Choroid plexus epithelial cell (primary cell): ENCODE results near the gene RUNX3.

Experiments used
- DNase-seq: peaks from one replicate; pipeline ENCODE4 v3.0.0-alpha.2; 2010; ENCODE audit warnings: low read depth
- H3K4me3 ChIP-seq: 2 replicates; pipeline ENCODE4 v1.5.1; 2011; ENCODE audit warnings: low read depth, mild to moderate bottlenecking, control low read depth, low read length, moderate library complexity
- TF ChIP-seq, protein P1 (sequence below): conservative IDR thresholded peaks from 2 replicates; pipeline ENCODE4 v1.5.1; 2011; ENCODE audit warnings: low read depth, mild to moderate bottlenecking, control low read depth, inconsistent platforms, low read length, moderate library complexity

RUNX3 gene

GRCh38 chr1:24921412-24921811 is 8.7 kb downstream of the RUNX3 start:
- DNase-seq, result no peak
- H3K4me3 ChIP-seq, result no peak overlapping the region
- TF ChIP-seq, protein P1, sequence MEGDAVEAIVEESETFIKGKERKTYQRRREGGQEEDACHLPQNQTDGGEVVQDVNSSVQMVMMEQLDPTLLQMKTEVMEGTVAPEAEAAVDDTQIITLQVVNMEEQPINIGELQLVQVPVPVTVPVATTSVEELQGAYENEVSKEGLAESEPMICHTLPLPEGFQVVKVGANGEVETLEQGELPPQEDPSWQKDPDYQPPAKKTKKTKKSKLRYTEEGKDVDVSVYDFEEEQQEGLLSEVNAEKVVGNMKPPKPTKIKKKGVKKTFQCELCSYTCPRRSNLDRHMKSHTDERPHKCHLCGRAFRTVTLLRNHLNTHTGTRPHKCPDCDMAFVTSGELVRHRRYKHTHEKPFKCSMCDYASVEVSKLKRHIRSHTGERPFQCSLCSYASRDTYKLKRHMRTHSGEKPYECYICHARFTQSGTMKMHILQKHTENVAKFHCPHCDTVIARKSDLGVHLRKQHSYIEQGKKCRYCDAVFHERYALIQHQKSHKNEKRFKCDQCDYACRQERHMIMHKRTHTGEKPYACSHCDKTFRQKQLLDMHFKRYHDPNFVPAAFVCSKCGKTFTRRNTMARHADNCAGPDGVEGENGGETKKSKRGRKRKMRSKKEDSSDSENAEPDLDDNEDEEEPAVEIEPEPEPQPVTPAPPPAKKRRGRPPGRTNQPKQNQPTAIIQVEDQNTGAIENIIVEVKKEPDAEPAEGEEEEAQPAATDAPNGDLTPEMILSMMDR, result no peak

- TF ChIP-seq, protein P1, result no peak
- no peak for DNase-seq
- no peak overlapping the region for H3K4me3 ChIP-seq
Observed at GRCh38 chr1:24920533-24920925, 9.5 kb downstream of the RUNX3 start.

- no peak overlapping the region for H3K4me3 ChIP-seq
- DNase-seq, result no peak
- TF ChIP-seq, protein P1, result no peak
Observed at GRCh38 chr1:24919791-24920532, 10.1 kb downstream of the RUNX3 start.

- H3K4me3 ChIP-seq, result no peak overlapping the region
- no peak for DNase-seq
- TF ChIP-seq, protein P1, result no peak
Observed at GRCh38 chr1:24918995-24919605, 11.0 kb downstream of the RUNX3 start.

DNA sequence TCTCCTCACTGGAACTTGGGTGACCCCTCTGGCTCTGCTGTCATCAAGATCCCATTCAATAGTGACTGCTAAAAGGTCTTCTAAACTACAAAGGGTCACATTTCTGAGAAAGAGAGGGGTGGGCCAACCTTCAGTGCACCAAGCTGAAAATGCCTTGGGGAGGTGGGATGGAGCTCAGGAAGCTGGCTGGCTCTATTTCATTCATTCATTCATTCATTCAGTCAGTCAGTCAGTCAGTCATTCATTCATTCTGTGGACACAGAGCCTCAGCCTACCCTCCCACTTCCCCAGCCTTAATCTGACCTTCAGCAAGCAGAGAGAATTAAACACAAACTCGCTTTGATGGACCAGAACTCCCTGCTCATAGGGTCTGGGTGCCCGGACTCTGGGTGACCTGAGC is 11.7 kb downstream of the RUNX3 start:
- TF ChIP-seq, protein P1, result no peak
- no peak overlapping the region for H3K4me3 ChIP-seq
- no peak for DNase-seq

DNA sequence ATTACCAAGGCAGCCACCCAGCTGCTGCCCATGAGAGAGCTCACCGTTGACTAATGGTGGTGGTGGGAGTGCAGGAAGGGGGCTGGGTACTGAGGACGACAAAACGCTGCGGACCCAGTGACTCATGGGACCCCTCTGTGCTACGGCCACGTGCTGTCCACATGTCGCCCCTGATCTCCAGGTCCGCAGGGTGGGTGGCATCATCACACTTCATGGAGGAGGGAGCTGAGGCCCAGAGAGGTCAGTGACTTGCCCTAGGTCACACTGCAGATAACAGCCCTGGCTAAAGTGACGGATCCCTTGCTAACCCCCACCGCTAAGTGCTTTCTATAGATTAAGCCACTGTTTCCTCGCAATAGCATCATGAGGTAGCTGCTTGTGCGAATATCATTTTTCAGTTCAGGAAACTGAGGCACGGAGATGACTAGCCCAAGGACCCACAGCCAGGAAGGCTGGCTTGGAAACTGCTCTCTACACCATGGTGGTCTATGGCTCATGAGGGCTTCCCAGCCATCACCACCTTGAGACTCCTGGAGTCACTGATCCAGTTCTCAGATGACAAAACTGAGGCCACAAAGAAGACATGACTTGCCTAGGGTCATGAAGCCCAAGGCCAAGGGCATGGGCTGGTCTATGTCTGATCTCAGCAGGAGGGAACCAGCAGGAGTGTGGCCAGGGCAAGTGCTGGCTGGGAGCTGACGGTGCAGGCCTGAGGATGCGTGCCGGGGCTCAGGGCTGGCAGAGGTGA is 12.6 kb downstream of the RUNX3 start:
- DNase-seq, result no peak
- no peak overlapping the region for H3K4me3 ChIP-seq
- TF ChIP-seq, protein P1, result no peak
